ENCODE data around the gene PLCH2. TPM values are rescaled to one million over a fixed set of nuclear protein-coding genes. Genes with fewer than 3 reads are reported as not detected.

The PLCH2 gene
- total RNA-seq, 1 experiment from 2014 or later: 7.2 TPM

GRCh38 chr1:2468540-2468939 is 7.5 kb upstream of the PLCH2 start:
- intact Hi-C loops (cut with micrococcal nuclease): no loop called here
- H3K4me3 ChIP-seq (ENCODE audit: low read length): no peak overlapping the region
- ChIA-PET POLR2A (ENCODE audit: unreplicated experiment) (no interaction called here), CTCF (interaction anchor here (1.2 kb wide), 1 partner anchor 54 kb away, joined by 4 read pairs; no protein-coding TSS in a partner anchor)
- no peaks in the 10 kb centered on the region for H3K36me3 ChIP-seq (ENCODE audit: low read depth, low read length)
- no peak overlapping the region for H3K9ac ChIP-seq (ENCODE audit: low read length)
- BruUV-seq (replicated peaks): no TSS peak
- H3K27me3 ChIP-seq (ENCODE audit: low read length): no peaks in the 10 kb centered on the region
- H3K79me2 ChIP-seq (ENCODE audit: low read length): no peaks in the 10 kb centered on the region
- no peaks in the 10 kb centered on the region for H3K9me2 ChIP-seq (replicated peaks; ENCODE audit: low read length)
- peak; percentile 29 for ATAC-seq
- peak; percentile 30 for DNase-seq
- no peak overlapping the region for H3K4me2 ChIP-seq (ENCODE audit: low read length)
- no peaks in the 10 kb centered on the region for H3F3A ChIP-seq (ENCODE audit: low read length, unreplicated experiment)
- TF ChIP-seq EZH2phosphoT487 (IDR thresholded peaks at IDR 0.05; ENCODE audit: borderline replicate concordance, low read length): no peak
- TF ChIP-seq CTCF (conservative IDR thresholded peaks at IDR 0.05; ENCODE audit: low read depth, low read length): peak; percentile 16; the same call in 1 of the 2 replicates
- H2AFZ ChIP-seq (ENCODE audit: low read length): no peak overlapping the region
- H3K4me1 ChIP-seq (ENCODE audit: insufficient read depth, low read length): no peaks in the 10 kb centered on the region
- peaks cover 10% of the 10 kb centered on the region for H4K20me1 ChIP-seq (ENCODE audit: low read length)
- H3K27ac ChIP-seq (ENCODE audit: low read length): no peak overlapping the region
- no peaks in the 10 kb centered on the region for H3K9me3 ChIP-seq (ENCODE audit: low read length)

- ChIA-PET CTCF (no interaction called here), POLR2A (ENCODE audit: unreplicated experiment) (interaction anchor here (0.5 kb wide), 1 partner anchor 57 kb away, joined by 3 read pairs; the partner anchor contains the start of gene PANK4)
- no peak overlapping the region for H3K27ac ChIP-seq (ENCODE audit: low read length)
- H3K27me3 ChIP-seq (ENCODE audit: low read length): no peaks in the 10 kb centered on the region
- no peaks in the 10 kb centered on the region for H3K36me3 ChIP-seq (ENCODE audit: low read depth, low read length)
- DNase-seq (no peak), ATAC-seq (peak; percentile 17)
- no peaks in the 10 kb centered on the region for H3K9me2 ChIP-seq (replicated peaks; ENCODE audit: low read length)
- no peaks in the 10 kb centered on the region for H3K79me2 ChIP-seq (ENCODE audit: low read length)
- no peaks in the 10 kb centered on the region for H3K9me3 ChIP-seq (ENCODE audit: low read length)
- H3K4me1 ChIP-seq (ENCODE audit: insufficient read depth, low read length): no peaks in the 10 kb centered on the region
- no peak overlapping the region for H3K4me3 ChIP-seq (ENCODE audit: low read length)
- BruUV-seq (replicated peaks): no TSS peak
- H2AFZ ChIP-seq (ENCODE audit: low read length): no peak overlapping the region
- TF ChIP-seq CTCF (conservative IDR thresholded peaks at IDR 0.05; ENCODE audit: low read depth, low read length) (no peak), EZH2phosphoT487 (IDR thresholded peaks at IDR 0.05; ENCODE audit: borderline replicate concordance, low read length) (no peak), EZH2 (IDR thresholded peaks at IDR 0.05; ENCODE audit: low read length, unreplicated experiment) (no peak)
- peaks cover 10% of the 10 kb centered on the region for H4K20me1 ChIP-seq (ENCODE audit: low read length)
- no peak overlapping the region for H3K4me2 ChIP-seq (ENCODE audit: low read length)
- no peaks in the 10 kb centered on the region for H3F3A ChIP-seq (ENCODE audit: low read length, unreplicated experiment)
- intact Hi-C loops (cut with micrococcal nuclease): no loop called here
- H3K9ac ChIP-seq (ENCODE audit: low read length): no peak overlapping the region
Observed at GRCh38 chr1:2469103-2469940, 6.8 kb upstream of the PLCH2 start.

Measured in PC-3 (cell line).